ENCODE measurements around the gene HAPSTR1.

Gene HAPSTR1

GRCh38 chr16:9134306-9134705 lies 42.9 kb downstream of the HAPSTR1 start (continued):
- TF ChIP-seq ZSCAN5A (tag by site-specific recombination; IDR thresholded peaks at IDR 0.05), result no peak

- POLR2A ChIA-PET, result no interaction called here
- TF ChIP-seq KLF1 (tag by site-specific recombination; IDR thresholded peaks at IDR 0.05), result no peak
- no peak for TF ChIP-seq ZNF548 (tag by site-specific recombination; IDR thresholded peaks at IDR 0.05)
- no peak for TF ChIP-seq ZNF292 (tag by site-specific recombination; IDR thresholded peaks at IDR 0.05; ENCODE audit: borderline replicate concordance, low read depth)
- TF ChIP-seq ZNF169 (tag by site-specific recombination; IDR thresholded peaks at IDR 0.05), result no peak
- TF ChIP-seq KLF8 (tag by site-specific recombination; IDR thresholded peaks at IDR 0.05), result no peak
- no peak for TF ChIP-seq ZNF707 (tag by site-specific recombination; IDR thresholded peaks at IDR 0.05)
- TF ChIP-seq PRDM2 (tag by site-specific recombination; IDR thresholded peaks at IDR 0.05; ENCODE audit: borderline replicate concordance), result no peak
- peak; percentile 49; the same call in 1 of the 2 replicates for TF ChIP-seq CTCF (tag by site-specific recombination; IDR thresholded peaks at IDR 0.05)
- no peak for TF ChIP-seq TCF7L2 (IDR thresholded peaks at IDR 0.05; ENCODE audit: borderline replicate concordance, low read depth, low read length)
- TF ChIP-seq ZNF518A (tag by site-specific recombination; conservative IDR thresholded peaks at IDR 0.05; ENCODE audit: low read depth), result no peak
- 0 out of 2 replicates have a peak, but pooled peaks have one; percentile 28 for TF ChIP-seq ZNF341 (tag by site-specific recombination; IDR thresholded peaks at IDR 0.05; ENCODE audit: low read depth)
- TF ChIP-seq ZNF654 (tag by site-specific recombination; IDR thresholded peaks at IDR 0.05; ENCODE audit: low read depth), result peak; percentile 85
- TF ChIP-seq REST (tag by site-specific recombination; IDR thresholded peaks at IDR 0.05), result no peak
- no peak for TF ChIP-seq ZNF404 (tag by site-specific recombination; IDR thresholded peaks at IDR 0.05)
- no peak for TF ChIP-seq ZBTB17 (tag by site-specific recombination; IDR thresholded peaks at IDR 0.05)
- no peak for TF ChIP-seq ZNF423 (tag by site-specific recombination; IDR thresholded peaks at IDR 0.05)
Measured at GRCh38 chr16:9134739-9135138, 43.3 kb downstream of the HAPSTR1 start.

More at GRCh38 chr16:9134739-9135138, 43.3 kb downstream of the HAPSTR1 start:
- Histone ChIP-seq H3K36me3 (ENCODE audit: control insufficient read depth in 2 of 2, insufficient read depth in 1 of 2, low read length in 2 of 2) (no peaks in the 10 kb centered on the region), H3K9me3 (ENCODE audit: control insufficient read depth, insufficient read depth, low read depth, low read length) (no peaks in the 10 kb centered on the region), H3K4me1 (ENCODE audit: control insufficient read depth, insufficient read depth, low read length) (no peaks in the 10 kb centered on the region), H3K27ac (ENCODE audit: extremely low read depth, low read depth, low read length) (no peak overlapping the region), H3K4me3 (ENCODE audit: low read depth, low read length) (no peak overlapping the region)
- CTCF ChIA-PET, result interaction anchor here (0.5 to 2.3 kb wide), 15 partner anchors 10 to 473 kb away, joined by 3 to 10 read pairs (median 4); no protein-coding TSS in a partner anchor

Data from HEK293 (cell line).